Stomach (tissue), 9 donors: Measurements from ENCODE around the gene UBTD1. TPM values are rescaled to one million over a fixed set of nuclear protein-coding genes. Genes with fewer than 3 reads are reported as not detected.

ENCODE experiments used
- DNase-seq, 2 donors: peaks; one replicate each; pipeline versions ENCODE4 v3.0.0 to v3.0.0-alpha.2; 2013 to 2019
- H3K27ac ChIP-seq, 5 donors: fragments of 200-600 bp in 4 of 5; sonication (generic) in 4 of 5; one replicate each; pipeline ENCODE4 v1.5.1; 2013 to 2019; ENCODE audit warnings: mild to moderate bottlenecking in 1 of 5, moderate library complexity in 1 of 5
- H3K27me3 ChIP-seq, 3 donors: fragments of 200-600 bp; sonication (generic); one replicate each; pipeline ENCODE4 v1.5.1; 2017 to 2019; ENCODE audit warnings: mixed run types in 1 of 3
- H3K36me3 ChIP-seq, 4 donors: fragments of 200-600 bp; sonication (generic); 1 replicate in 3 of 4; 2 replicates in 1 of 4; pipeline ENCODE4 v1.5.1; 2016 to 2019
- H3K4me1 ChIP-seq, 4 donors: fragments of 200-600 bp; sonication (generic); one replicate each; pipeline ENCODE4 v1.5.1; 2016 to 2019
- H3K4me3 ChIP-seq, 4 donors: fragments of 200-600 bp; sonication (generic) in 3 of 4; one replicate each; pipeline ENCODE4 v1.5.1; 2016 to 2019; ENCODE audit warnings: mild to moderate bottlenecking in 1 of 4
- H3K9me3 ChIP-seq, 4 donors: fragments of 200-600 bp; sonication (generic); one replicate each; pipeline ENCODE4 v1.5.1; 2016 to 2019
- CTCF ChIP-seq, 7 experiments: fragments of 450-650 bp in 4 of 7; fragments of 200-600 bp in 3 of 7; sonication (generic) in 3 of 7; IDR thresholded peaks; one replicate each; pipeline ENCODE4 v1.5.1; 2016 to 2019; ENCODE audit warnings: antibody characterized with exemption in 7 of 7, control low read depth in 2 of 7, mild to moderate bottlenecking in 1 of 7
- EP300 ChIP-seq: sonication (generic); formaldehyde crosslinking; IDR thresholded peaks from one replicate; pipeline ENCODE4 v1.6.1; 2017; ENCODE audit warnings: antibody characterized with exemption
- POLR2A ChIP-seq, 4 donors: fragments of 450-650 bp; IDR thresholded peaks; one replicate each; pipeline ENCODE4 v1.6.1; 2016; ENCODE audit warnings: antibody characterized with exemption in 4 of 4, control low read depth in 2 of 4, mild to moderate bottlenecking in 1 of 4, moderate library complexity in 1 of 4
- POLR2AphosphoS5 ChIP-seq, 3 donors: sonication (generic); formaldehyde crosslinking; IDR thresholded peaks; one replicate each; pipeline ENCODE4 v1.6.1; 2016; ENCODE audit warnings: antibody characterized with exemption in 3 of 3
- WGBS, 5 donors: extraction: QIAGEN DNeasy Blood & Tissue Kit in 3 of 5; methylation state at CpG; one replicate each; pipeline versions ENCODE4 v1.1.5 to v1.1.7; 2013 to 2018; 5-methylcytosine and 5-hydroxymethylcytosine counted together
- intact Hi-C: fragments of 100-400 bp; cut with DNase I; formaldehyde crosslinking; loops from one replicate; pipeline ENCODE4 v1.15.1; 2023; ENCODE audit warnings: low total_unique reads
- polyA plus RNA-seq, 3 donors: library from polyadenylated mRNA; stranded (reverse); fragments of 200-250 nt; gene quantifications; one replicate each; pipeline ENCODE4 v1.2.3, GENCODE V29; 2013
- total RNA-seq, 5 donors: library from RNA; depleted of rRNA; stranded (reverse); fragments of >200 nt; gene quantifications; one replicate each; pipeline versions ENCODE4 v1.1.0 to v1.2.3, GENCODE V29; 2014 to 2016
- donor health status: healthy with polysubstance abuse.
- donor health status: Bipolar disorder and iron deficiency.
- donor health status: healthy.

Gene UBTD1
- total and polyA plus RNA-seq, 8 donors, result 1.3 to 22.9 (median 8.1) TPM

- Histone ChIP-seq H3K9me3 (no peaks in the 10 kb centered on the region), H3K27ac (no peak overlapping the region), H3K36me3 (no peaks in the 10 kb centered on the region), H3K4me1 (peaks cover 9 to 35% (median 18%) of the 10 kb centered on the region in 4 donors), H3K4me3 (no peak overlapping the region), H3K27me3 (no peaks in the 10 kb centered on the region)
- TF ChIP-seq CTCF (IDR thresholded peaks at IDR 0.05), result no peak
- TF ChIP-seq EP300, result no peak
- TF ChIP-seq POLR2A (IDR thresholded peaks at IDR 0.05), result no peak
- no peak for TF ChIP-seq POLR2AphosphoS5 (IDR thresholded peaks at IDR 0.05)
- DNase-seq, result no peak
- 65 to 80% (median 73%) methylated on average over 10 of the region's 10 CpGs for WGBS, 5 donors
- intact Hi-C loops, result no loop called here
Measured at GRCh38 chr10:97515271-97515978, 16.7 kb downstream of the UBTD1 start.

GRCh38 chr10:97517096-97517750 is 18.5 kb downstream of the UBTD1 start:
- WGBS, 5 donors, result 91 to 96% (median 93%) methylated on average over 8 to 15 of the region's 15 CpGs
- no peak for TF ChIP-seq EP300
- H3K9me3 ChIP-seq, result no peaks in the 10 kb centered on the region
- intact Hi-C loops, result no loop called here
- no peaks in the 10 kb centered on the region for H3K36me3 ChIP-seq
- peak overlapping the region in 1 of 5 donors; percentile 38 for H3K27ac ChIP-seq
- DNase-seq, result no peak
- H3K27me3 ChIP-seq, result no peaks in the 10 kb centered on the region
- H3K4me1 ChIP-seq, result peaks cover 9 to 33% (median 17%) of the 10 kb centered on the region in 4 donors
- H3K4me3 ChIP-seq, result no peak overlapping the region

GRCh38 chr10:97517778-97518300 is 19.1 kb downstream of the UBTD1 start:
- TF ChIP-seq POLR2A (IDR thresholded peaks at IDR 0.05), result no peak
- TF ChIP-seq EP300, result no peak
- TF ChIP-seq CTCF (IDR thresholded peaks at IDR 0.05), result no peak
- TF ChIP-seq POLR2AphosphoS5 (IDR thresholded peaks at IDR 0.05), result no peak
- no peak for DNase-seq
- H3K4me3 ChIP-seq, result no peak overlapping the region
- H3K36me3 ChIP-seq, result no peaks in the 10 kb centered on the region
- H3K27me3 ChIP-seq, result no peaks in the 10 kb centered on the region
- H3K4me1 ChIP-seq, result peaks cover 9 to 27% (median 17%) of the 10 kb centered on the region in 4 donors
- intact Hi-C loops, result no loop called here
- peak overlapping the region in 1 of 5 donors; percentile 38 for H3K27ac ChIP-seq
- no peaks in the 10 kb centered on the region for H3K9me3 ChIP-seq
- WGBS, 5 donors, result 55 to 77% (median 58%) methylated on average over 6 of the region's 6 CpGs

GRCh38 chr10:97518301-97519043 is 19.7 kb downstream of the UBTD1 start:
- DNase-seq, result no peak
- Histone ChIP-seq H3K4me1 (peaks cover 9 to 24% (median 16%) of the 10 kb centered on the region in 4 donors), H3K27me3 (no peaks in the 10 kb centered on the region), H3K36me3 (no peaks in the 10 kb centered on the region), H3K4me3 (no peak overlapping the region), H3K9me3 (no peaks in the 10 kb centered on the region), H3K27ac (peak overlapping the region in 1 of 5 donors; percentile 38)
- WGBS, 5 donors, result 40 to 49% (median 49%) methylated on average over 9 to 10 of the region's 10 CpGs
- intact Hi-C loops, result no loop called here
- TF ChIP-seq POLR2A (IDR thresholded peaks at IDR 0.05) (no peak), EP300 (no peak), POLR2AphosphoS5 (IDR thresholded peaks at IDR 0.05) (no peak), CTCF (IDR thresholded peaks at IDR 0.05) (no peak)
